HG03354 (cell line): ENCODE data around the gene TNFAIP1.

Source experiments
- ATAC-seq: cut with Tn5 transposase; IDR thresholded peaks from one replicate; pipeline ENCODE4 v1.9.1; 2021; ENCODE audit warnings: mild to moderate bottlenecking; ENCODE audit not compliant: unreplicated experiment, poor library complexity, severe bottlenecking

Gene TNFAIP1

GRCh38 chr17:28390984-28391383, 55.4 kb downstream of the TNFAIP1 start:
- no peak for ATAC-seq

- ATAC-seq = no peak
Observed at GRCh38 chr17:28391401-28391800, 55.8 kb downstream of the TNFAIP1 start.

GRCh38 chr17:28392491-28392890, 56.9 kb downstream of the TNFAIP1 start:
- no peak for ATAC-seq

GRCh38 chr17:28394337-28395116, 59.0 kb downstream of the TNFAIP1 start:
- ATAC-seq = no peak

GRCh38 chr17:28395426-28395825, 59.9 kb downstream of the TNFAIP1 start:
- ATAC-seq = no peak

GRCh38 chr17:28395968-28396367, 60.4 kb downstream of the TNFAIP1 start:
- ATAC-seq = no peak
